Astrocyte (in vitro differentiated cells and primary cell): ENCODE results near the gene KRT74. TPM values are rescaled to one million over a fixed set of nuclear protein-coding genes. Genes with fewer than 3 reads are reported as not detected.

Experiments used
- DNase-seq: peaks from one replicate; pipeline ENCODE4 v3.0.0-alpha.2; 2010; ENCODE audit warnings: low read depth
- FAIRE-seq: peaks from 2 replicates; lab custom pipeline; 2011; peaks lifted over from hg19 to GRCh38; lab: Jason Lieb, UNC
- H2AFZ ChIP-seq: 2 replicates; pipeline ENCODE4 v1.6.0; 2012; ENCODE audit warnings: low read depth, low read length, inconsistent platforms
- H3K27ac ChIP-seq: 2 replicates; pipeline ENCODE4 v1.5.1; 2011; ENCODE audit warnings: low read depth, low read length, inconsistent platforms
- H3K27me3 ChIP-seq: 2 replicates; pipeline ENCODE4 v1.6.0; 2011; ENCODE audit warnings: low read length, inconsistent platforms; ENCODE audit not compliant: insufficient read depth
- H3K36me3 ChIP-seq: 2 replicates; pipeline ENCODE4 v1.5.1; 2011; ENCODE audit warnings: low read length, inconsistent platforms; ENCODE audit not compliant: insufficient read depth
- H3K4me1 ChIP-seq: 2 replicates; pipeline ENCODE4 v1.5.1; 2011; ENCODE audit warnings: low read length, inconsistent platforms; ENCODE audit not compliant: insufficient read depth
- H3K4me2 ChIP-seq: 2 replicates; pipeline ENCODE4 v1.6.0; 2012; ENCODE audit warnings: low read length, inconsistent platforms
- H3K4me3 ChIP-seq: 2 replicates; pipeline ENCODE4 v1.5.1; 2011; ENCODE audit warnings: low read depth, mild to moderate bottlenecking, low read length, inconsistent platforms; ENCODE audit not compliant: insufficient read depth
- H3K79me2 ChIP-seq: 2 replicates; pipeline ENCODE4 v1.6.0; 2012; ENCODE audit warnings: mild to moderate bottlenecking, low read length, inconsistent platforms; ENCODE audit not compliant: insufficient read depth
- H3K9ac ChIP-seq: 2 replicates; pipeline ENCODE4 v1.6.0; 2012; ENCODE audit warnings: mild to moderate bottlenecking, low read length, inconsistent platforms
- H3K9me3 ChIP-seq: 2 replicates; pipeline ENCODE4 v1.5.1; 2012; ENCODE audit warnings: low read depth, mild to moderate bottlenecking, low read length, inconsistent platforms; ENCODE audit not compliant: insufficient read depth
- H4K20me1 ChIP-seq: 2 replicates; pipeline ENCODE4 v1.6.0; 2012; ENCODE audit warnings: low read length, inconsistent platforms; ENCODE audit not compliant: insufficient read depth
- H3K27ac Mint-ChIP-seq: one replicate; pipeline ENCODE4 v1.8.0; 2021; ENCODE audit warnings: mild to moderate bottlenecking, mixed read lengths; ENCODE audit not compliant: unreplicated experiment
- H3K27me3 Mint-ChIP-seq: one replicate; pipeline ENCODE4 v1.8.0; 2021; ENCODE audit warnings: low read depth, mixed read lengths; ENCODE audit not compliant: unreplicated experiment
- H3K36me3 Mint-ChIP-seq: one replicate; pipeline ENCODE4 v1.8.0; 2021; ENCODE audit warnings: low read depth, mixed read lengths; ENCODE audit not compliant: unreplicated experiment
- H3K4me1 Mint-ChIP-seq: one replicate; pipeline ENCODE4 v1.8.0; 2021; ENCODE audit warnings: low read depth, mixed read lengths; ENCODE audit not compliant: unreplicated experiment
- H3K4me3 Mint-ChIP-seq: one replicate; pipeline ENCODE4 v1.8.0; 2021; ENCODE audit warnings: mild to moderate bottlenecking, moderate library complexity, mixed read lengths; ENCODE audit not compliant: unreplicated experiment
- H3K9me3 Mint-ChIP-seq: one replicate; pipeline ENCODE4 v1.8.0; 2021; ENCODE audit warnings: mild to moderate bottlenecking, mixed read lengths; ENCODE audit not compliant: unreplicated experiment
- EZH2 ChIP-seq: IDR thresholded peaks from 2 replicates; pipeline ENCODE4 v1.6.1; 2012; ENCODE audit warnings: mild to moderate bottlenecking, low read length, inconsistent platforms; ENCODE audit not compliant: insufficient read depth
- total RNA-seq: library from RNA; stranded (reverse); gene quantifications from 2 replicates; pipeline ENCODE4 v1.2.1, GENCODE V29; 2021
- TF ChIP-seq, protein P1 (sequence below): IDR thresholded peaks from 2 replicates; pipeline ENCODE4 v1.5.1; 2011; ENCODE audit warnings: low read depth, mild to moderate bottlenecking, inconsistent platforms, low read length, moderate library complexity; ENCODE audit not compliant: insufficient read depth

The KRT74 gene
- total RNA-seq, 1 donor from 2014 or later: not detected

DNA sequence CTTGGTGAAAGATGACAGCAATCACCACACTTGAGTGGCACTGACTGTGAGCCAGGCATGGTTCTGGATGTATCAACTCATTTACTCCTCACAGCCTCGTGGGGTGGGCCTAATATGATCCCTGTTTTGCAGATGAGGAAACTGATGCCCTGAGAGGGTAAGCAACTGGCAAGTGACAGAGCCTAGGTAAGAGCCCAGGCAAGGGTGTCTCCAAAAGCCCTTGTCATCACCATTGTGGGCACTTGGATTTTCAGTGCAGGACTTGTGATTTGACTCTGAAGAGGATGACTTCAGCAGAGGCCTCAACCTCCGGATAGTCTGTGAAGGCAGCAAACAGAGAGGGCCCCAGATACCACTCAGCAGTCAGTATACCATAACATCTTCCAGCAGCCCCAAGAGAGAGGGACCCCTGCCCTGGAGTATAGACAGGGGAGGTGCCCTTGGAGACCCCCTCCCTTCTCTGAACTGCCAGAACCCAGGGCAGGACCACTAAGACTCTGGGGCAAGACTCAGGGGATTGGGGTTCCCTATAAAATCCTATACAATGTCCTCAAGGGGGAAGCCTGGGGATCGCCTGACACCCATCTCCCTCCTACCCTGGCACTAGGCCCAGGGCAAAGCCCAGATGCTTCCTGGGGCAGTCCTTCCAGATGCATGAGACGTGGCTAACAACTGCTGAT lies 46.4 kb downstream of the KRT74 start:
- TF ChIP-seq, protein P1, sequence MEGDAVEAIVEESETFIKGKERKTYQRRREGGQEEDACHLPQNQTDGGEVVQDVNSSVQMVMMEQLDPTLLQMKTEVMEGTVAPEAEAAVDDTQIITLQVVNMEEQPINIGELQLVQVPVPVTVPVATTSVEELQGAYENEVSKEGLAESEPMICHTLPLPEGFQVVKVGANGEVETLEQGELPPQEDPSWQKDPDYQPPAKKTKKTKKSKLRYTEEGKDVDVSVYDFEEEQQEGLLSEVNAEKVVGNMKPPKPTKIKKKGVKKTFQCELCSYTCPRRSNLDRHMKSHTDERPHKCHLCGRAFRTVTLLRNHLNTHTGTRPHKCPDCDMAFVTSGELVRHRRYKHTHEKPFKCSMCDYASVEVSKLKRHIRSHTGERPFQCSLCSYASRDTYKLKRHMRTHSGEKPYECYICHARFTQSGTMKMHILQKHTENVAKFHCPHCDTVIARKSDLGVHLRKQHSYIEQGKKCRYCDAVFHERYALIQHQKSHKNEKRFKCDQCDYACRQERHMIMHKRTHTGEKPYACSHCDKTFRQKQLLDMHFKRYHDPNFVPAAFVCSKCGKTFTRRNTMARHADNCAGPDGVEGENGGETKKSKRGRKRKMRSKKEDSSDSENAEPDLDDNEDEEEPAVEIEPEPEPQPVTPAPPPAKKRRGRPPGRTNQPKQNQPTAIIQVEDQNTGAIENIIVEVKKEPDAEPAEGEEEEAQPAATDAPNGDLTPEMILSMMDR: no peak
- TF ChIP-seq EZH2: no peak
- Histone ChIP-seq H3K4me2 (no peak overlapping the region), H3K4me1 (no peaks in the 10 kb centered on the region), H3K9me3 (no peaks in the 10 kb centered on the region), H3K79me2 (no peaks in the 10 kb centered on the region), H3K27ac (no peak overlapping the region), H3K27me3 (peaks cover 9% of the 10 kb centered on the region), H2AFZ (no peak overlapping the region), H3K9ac (no peak overlapping the region), H3K4me3 (no peak overlapping the region), H3K36me3 (no peaks in the 10 kb centered on the region), H4K20me1 (no peaks in the 10 kb centered on the region)
- Mint-ChIP-seq H3K27me3 (peaks cover 64% of the 10 kb centered on the region), H3K36me3 (peaks cover 5% of the 10 kb centered on the region), H3K27ac (no peak overlapping the region), H3K9me3 (peaks cover 8% of the 10 kb centered on the region), H3K4me1 (peaks cover 3% of the 10 kb centered on the region), H3K4me3 (no peak overlapping the region)
- DNase-seq: no peak
- no peak for FAIRE-seq

DNA sequence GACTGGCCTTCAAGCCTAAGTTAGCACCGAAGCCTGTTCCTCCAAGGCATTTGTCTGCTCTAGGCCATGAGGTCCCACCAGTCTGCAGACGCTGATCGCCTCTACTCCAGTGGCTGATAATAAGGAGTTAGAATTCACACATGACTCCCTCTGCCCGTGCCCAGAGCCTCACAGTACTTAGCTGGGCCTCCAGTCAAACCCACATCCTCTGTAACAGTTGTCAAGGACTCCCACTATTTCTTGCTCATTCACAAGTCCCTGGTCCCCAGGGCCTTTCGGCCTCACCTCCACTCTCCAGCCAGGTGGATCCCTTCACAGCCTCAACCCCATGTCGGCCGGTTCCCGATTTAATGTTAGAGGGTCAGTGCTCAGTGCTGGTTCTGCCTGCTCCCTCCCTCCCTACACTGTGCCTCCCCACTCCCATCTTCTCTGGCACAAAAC lies 47.1 kb downstream of the KRT74 start:
- FAIRE-seq (no peak), DNase-seq (no peak)
- Histone ChIP-seq H2AFZ (no peak overlapping the region), H3K4me2 (no peak overlapping the region), H3K27me3 (peaks cover 11% of the 10 kb centered on the region), H3K4me1 (no peaks in the 10 kb centered on the region), H3K27ac (no peak overlapping the region), H3K9ac (no peak overlapping the region), H3K79me2 (no peaks in the 10 kb centered on the region), H3K9me3 (no peaks in the 10 kb centered on the region), H4K20me1 (no peaks in the 10 kb centered on the region), H3K4me3 (no peak overlapping the region), H3K36me3 (no peaks in the 10 kb centered on the region)
- H3K36me3 Mint-ChIP-seq: peaks cover 7% of the 10 kb centered on the region
- H3K27ac Mint-ChIP-seq: no peak overlapping the region
- TF ChIP-seq, protein P1: no peak
- TF ChIP-seq EZH2: no peak
- peaks cover 3% of the 10 kb centered on the region for H3K4me1 Mint-ChIP-seq
- H3K4me3 Mint-ChIP-seq: no peak overlapping the region
- peaks cover 65% of the 10 kb centered on the region for H3K27me3 Mint-ChIP-seq
- H3K9me3 Mint-ChIP-seq: peaks cover 4% of the 10 kb centered on the region
